KOPT-K1 (cell line): ENCODE measurements around the gene MAPKAP1.

Experiments used
- H3K27ac ChIP-seq: fragments of 200-600 bp; sonication (generic); 2 replicates; pipeline ENCODE4 v1.5.1; 2016; ENCODE audit warnings: antibody characterized with exemption, mild to moderate bottlenecking, low read depth, low read length; ENCODE audit not compliant: poor library complexity, severe bottlenecking
- H3K36me3 ChIP-seq: fragments of 200-600 bp; sonication (generic); 2 replicates; pipeline ENCODE4 v1.5.1; 2017; ENCODE audit warnings: antibody characterized with exemption, mild to moderate bottlenecking, low read length, moderate library complexity; ENCODE audit not compliant: insufficient read depth
- H3K9me3 ChIP-seq: fragments of 200-600 bp; sonication (generic); 2 replicates; pipeline ENCODE4 v1.5.1; 2017; ENCODE audit warnings: antibody characterized with exemption, low read length, mild to moderate bottlenecking; ENCODE audit not compliant: insufficient read depth, poor library complexity, severe bottlenecking

MAPKAP1 gene

DNA sequence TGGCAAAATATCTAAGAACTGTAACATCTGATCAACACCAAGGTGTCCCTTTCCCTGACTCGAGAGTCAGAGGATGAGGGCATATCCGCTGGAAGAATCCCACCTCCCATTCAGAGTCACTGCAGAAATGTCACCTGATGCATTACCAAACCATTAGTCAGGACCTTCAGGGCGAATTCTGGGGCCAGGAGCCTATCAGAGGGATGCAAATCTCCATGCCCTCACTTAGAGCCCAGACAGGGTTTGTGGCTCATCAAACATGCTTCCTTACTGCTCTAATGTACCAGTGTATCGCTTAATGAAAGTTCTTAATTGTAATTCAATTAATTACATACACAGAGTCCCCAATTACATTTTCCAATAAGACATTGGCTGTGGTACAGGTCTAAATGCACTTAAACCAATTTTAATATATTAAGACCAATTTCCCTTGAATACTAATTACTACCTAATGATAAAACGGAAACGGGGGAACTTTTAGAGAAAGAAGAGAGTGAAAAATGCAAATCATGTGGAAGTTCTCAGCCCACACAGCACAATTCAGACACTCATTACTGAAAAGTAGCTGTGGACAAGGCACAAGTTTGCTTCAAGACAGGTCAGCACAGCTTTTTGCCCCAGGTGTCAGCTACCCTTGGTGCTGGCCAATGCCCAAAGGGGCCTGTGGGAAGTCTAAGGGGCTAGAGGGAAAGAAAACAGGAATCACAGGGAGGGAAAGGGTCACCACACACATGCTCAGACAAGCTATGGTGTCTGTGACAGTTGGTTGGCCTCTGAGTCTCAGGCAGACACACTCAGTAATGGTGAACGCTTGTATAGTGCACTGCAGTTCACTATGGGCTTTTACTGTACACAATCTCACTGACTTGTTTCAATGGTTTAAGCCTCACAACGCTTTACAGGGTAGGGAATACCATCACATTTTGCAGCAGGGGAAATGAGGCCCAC, 211.6 kb downstream of the MAPKAP1 start:
- Histone ChIP-seq H3K36me3 (no peaks in the 10 kb centered on the region), H3K27ac (no peak overlapping the region), H3K9me3 (no peaks in the 10 kb centered on the region)

GRCh38 chr9:125494653-125494915, 212.4 kb downstream of the MAPKAP1 start:
- Histone ChIP-seq H3K9me3 (no peaks in the 10 kb centered on the region), H3K36me3 (no peaks in the 10 kb centered on the region), H3K27ac (no peak overlapping the region)

DNA sequence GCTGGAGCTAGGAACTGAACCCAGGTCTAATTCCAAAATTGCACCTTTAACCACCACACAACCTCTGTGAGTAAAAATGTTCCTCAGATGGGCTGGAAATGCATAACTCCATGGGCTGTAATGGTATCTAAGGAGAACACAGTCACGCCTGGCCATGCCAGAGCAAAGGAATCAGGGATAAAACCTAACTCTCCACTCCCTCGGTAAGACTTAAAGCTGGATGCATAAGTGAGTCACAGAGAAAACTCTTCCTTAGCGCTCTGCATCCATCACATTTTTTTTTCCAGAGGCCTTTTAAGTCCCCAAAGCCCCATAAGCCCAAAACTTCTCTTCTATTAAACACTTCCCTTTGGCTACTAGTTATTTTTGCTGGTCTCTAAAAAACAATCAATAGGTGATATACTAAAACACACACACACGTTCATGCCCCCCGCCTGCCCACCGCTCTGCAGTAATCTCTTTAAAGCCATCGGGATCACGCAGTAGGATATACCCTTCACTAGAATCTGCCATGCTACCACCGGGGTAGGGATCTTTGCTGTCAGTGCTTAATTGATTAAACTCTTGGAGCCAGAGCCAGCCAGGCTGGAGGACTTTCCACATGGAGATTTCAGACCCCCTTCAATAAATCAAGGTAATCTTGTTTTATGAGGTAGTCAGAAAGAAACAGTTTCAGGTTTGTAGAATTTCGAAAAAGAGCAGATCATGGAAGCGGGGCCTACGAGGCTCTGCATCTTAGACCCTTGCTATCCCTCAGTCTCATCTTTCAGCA, 212.9 kb downstream of the MAPKAP1 start:
- H3K36me3 ChIP-seq, result no peaks in the 10 kb centered on the region
- no peaks in the 10 kb centered on the region for H3K9me3 ChIP-seq
- no peak overlapping the region for H3K27ac ChIP-seq

- Histone ChIP-seq H3K9me3 (no peaks in the 10 kb centered on the region), H3K36me3 (no peaks in the 10 kb centered on the region), H3K27ac (no peak overlapping the region)
These were observed 213.6 kb downstream of the MAPKAP1 start for GRCh38 chr9:125493384-125493783.

DNA sequence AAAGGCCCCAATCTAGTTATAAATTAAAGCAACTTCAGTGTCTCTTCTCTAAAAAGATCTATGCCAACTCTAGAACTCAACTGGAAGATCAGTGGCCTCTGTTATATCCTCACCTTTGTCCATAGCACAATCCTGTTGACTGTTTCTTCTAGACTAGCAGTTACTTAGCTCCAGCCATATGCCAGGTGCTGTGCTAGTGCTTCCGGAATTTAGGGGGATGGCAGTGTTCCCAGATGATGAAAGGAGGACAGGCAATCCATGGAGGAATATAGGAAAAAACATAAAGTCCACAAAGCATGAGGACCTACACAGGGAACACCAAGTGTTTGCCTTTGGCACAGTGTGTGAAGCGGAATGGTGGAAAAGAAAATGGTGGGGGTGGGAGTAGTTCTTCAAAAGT, 214.3 kb downstream of the MAPKAP1 start:
- no peaks in the 10 kb centered on the region for H3K36me3 ChIP-seq
- H3K27ac ChIP-seq, result no peak overlapping the region
- no peaks in the 10 kb centered on the region for H3K9me3 ChIP-seq

DNA sequence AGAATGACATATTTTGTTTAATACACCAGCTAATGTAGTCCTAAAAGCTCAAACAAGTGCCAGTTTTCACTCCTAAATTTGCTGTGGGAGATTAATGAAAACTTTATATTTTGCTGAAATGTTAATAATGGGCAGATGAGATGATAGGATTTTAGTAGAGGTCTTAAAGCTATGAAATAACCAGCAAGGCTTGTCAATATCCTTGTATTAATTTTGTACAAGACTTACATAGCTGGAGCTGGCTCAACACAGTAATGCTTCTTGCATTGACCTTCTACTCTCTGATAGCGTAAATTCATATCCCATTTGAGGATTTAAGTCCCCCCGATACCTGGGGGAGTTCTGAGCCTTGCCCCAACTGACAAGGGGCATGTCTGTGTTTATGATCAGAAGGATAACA, 219.2 kb downstream of the MAPKAP1 start:
- H3K36me3 ChIP-seq, result 0 out of 2 replicates have a peak, but pooled peaks cover 7% of the 10 kb centered on the region
- no peak overlapping the region for H3K27ac ChIP-seq
- no peaks in the 10 kb centered on the region for H3K9me3 ChIP-seq

DNA sequence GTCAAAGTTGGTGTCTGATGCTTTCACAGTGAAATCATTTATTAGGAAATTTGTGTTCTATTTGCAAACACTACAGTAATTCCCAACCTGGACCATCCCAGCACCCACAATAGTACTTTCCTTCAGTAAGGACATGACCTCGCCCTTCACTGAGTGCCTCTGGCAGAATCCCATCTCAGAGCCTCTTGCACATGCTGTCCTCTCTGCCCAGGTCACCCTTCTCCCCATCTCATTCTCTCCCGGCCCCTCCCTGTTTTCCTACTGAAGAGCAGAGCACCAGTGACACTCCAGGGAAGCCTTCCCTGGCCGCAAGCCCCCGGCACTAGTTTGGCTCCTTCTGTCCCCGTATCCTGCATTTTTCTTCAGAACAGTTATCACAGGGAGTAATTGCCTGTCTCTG, 220.4 kb downstream of the MAPKAP1 start:
- no peak overlapping the region for H3K27ac ChIP-seq
- H3K9me3 ChIP-seq, result no peaks in the 10 kb centered on the region
- 0 out of 2 replicates have a peak, but pooled peaks cover 7% of the 10 kb centered on the region for H3K36me3 ChIP-seq

DNA sequence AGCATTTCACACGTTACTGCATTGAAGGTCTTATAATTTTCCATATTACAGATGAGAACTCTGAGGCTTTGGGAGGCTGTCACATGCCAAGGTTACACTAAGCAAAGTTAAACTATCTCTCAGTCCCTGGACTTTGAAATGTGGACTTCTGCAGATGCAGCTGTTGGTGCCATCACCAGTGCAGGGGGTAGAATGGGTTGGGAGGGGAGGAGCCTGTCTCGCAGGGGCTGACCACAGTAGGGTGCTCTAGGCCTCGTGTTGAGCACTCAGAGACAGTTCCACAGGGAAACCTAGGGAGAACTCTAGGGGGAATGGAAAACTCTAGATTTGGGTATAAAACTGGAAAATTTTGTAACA, 220.9 kb downstream of the MAPKAP1 start:
- peaks cover 7% of the 10 kb centered on the region; the same call in 1 of the 2 replicates for H3K36me3 ChIP-seq
- no peaks in the 10 kb centered on the region for H3K9me3 ChIP-seq
- H3K27ac ChIP-seq, result no peak overlapping the region

- Histone ChIP-seq H3K36me3 (peaks cover 7% of the 10 kb centered on the region; the same call in 1 of the 2 replicates), H3K27ac (no peak overlapping the region), H3K9me3 (no peaks in the 10 kb centered on the region)
These were observed 221.4 kb downstream of the MAPKAP1 start for GRCh38 chr9:125485471-125486151.

DNA sequence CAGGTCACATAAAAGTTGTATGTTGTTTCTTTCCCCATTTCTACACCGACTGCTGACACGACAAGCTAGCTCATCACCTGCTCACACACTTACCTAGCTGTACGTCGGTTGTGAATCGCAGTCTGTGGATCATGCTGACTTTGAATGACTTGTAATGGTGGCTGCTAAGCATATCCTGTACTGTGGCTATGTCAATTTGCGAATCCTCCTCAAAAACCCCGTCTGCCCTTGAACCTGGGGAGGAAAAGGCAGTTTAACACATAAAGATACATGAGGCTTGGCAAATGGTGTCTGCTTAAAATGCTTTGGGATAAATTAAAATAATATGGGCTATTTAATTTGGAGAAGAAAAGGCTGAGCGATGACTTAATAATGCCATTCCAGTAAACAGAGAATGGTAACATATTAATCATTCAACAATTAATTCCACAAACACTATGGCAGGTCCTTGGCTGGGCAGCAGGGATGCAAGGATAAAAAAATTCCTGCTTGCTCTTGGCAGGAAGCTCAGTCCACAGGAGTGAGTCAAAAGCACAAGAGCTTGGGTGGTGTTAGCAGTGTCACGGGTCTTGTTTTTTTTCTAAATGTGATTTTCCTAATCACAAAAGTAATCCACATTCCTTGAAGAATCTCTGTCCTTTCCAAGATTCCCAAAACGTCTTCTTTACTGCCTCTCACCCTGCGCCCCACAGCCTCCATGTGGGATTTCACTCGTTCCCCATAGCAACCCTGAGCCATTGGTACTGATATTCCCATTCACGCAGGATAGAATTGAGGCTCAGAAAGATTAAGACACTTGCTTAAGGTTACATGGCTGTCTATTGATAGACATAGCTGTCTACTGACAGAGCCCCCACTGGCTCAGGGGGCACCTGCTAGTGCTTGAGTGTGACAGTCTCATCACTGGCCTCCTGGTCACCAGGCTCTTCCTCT, 222.4 kb downstream of the MAPKAP1 start:
- Histone ChIP-seq H3K36me3 (peaks cover 7% of the 10 kb centered on the region; the same call in 1 of the 2 replicates), H3K9me3 (no peaks in the 10 kb centered on the region), H3K27ac (no peak overlapping the region)

DNA sequence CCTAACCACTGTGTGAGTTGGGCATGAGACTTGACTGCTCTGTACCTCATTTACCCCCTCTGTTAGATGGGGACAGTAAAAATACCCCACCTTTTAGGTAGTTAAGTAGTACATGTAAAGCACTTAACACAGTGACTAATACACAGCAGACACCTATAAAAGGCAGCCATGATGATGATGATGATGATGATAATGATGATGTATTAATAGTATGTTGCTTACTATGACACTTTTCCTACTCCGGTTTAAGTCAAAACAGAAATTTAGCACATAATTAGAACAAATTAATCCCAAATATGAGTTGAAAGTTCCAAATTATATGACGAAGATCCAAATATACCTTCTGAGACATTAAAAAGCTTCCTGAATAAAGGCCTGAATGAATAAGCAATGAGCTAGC, 223.3 kb downstream of the MAPKAP1 start:
- no peak overlapping the region for H3K27ac ChIP-seq
- peaks cover 9% of the 10 kb centered on the region; the same call in 1 of the 2 replicates for H3K36me3 ChIP-seq
- no peaks in the 10 kb centered on the region for H3K9me3 ChIP-seq

DNA sequence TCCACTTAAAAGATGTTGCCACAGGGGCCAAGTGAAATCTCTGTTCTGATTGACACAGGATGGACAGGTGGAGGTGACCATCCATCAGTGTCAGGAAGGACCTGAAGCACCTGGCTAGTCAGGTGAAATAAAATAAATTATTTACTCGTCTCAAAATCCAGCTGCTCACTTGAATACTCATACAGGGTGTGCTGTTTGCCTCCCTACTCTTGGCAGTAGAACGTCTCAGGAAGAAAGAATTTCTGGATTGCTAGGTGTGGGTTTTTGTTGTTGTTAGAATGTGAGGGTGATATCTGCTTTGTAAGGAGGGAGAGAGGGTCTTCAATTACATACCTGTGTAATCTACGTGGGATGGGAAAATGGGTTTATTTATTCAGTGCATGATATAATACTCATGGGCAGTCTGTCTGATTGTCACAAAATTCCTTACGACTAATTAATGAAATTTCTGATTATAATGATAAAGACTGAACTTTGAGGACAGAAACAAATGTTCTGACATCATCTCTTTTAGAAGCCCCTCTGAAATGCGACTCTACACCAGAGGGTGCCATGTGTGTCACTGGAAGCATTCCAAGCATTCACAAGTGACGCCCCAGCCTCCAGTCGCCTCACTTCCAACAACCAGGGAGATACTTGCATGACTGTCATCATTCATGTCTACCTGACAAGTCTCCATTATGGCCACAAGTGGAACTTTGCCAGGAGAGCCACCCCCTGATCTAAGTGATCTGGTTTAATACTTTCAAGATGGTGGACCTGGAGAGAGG, 227.0 kb downstream of the MAPKAP1 start:
- Histone ChIP-seq H3K27ac (no peak overlapping the region), H3K9me3 (no peaks in the 10 kb centered on the region), H3K36me3 (peaks cover 29% of the 10 kb centered on the region)

DNA sequence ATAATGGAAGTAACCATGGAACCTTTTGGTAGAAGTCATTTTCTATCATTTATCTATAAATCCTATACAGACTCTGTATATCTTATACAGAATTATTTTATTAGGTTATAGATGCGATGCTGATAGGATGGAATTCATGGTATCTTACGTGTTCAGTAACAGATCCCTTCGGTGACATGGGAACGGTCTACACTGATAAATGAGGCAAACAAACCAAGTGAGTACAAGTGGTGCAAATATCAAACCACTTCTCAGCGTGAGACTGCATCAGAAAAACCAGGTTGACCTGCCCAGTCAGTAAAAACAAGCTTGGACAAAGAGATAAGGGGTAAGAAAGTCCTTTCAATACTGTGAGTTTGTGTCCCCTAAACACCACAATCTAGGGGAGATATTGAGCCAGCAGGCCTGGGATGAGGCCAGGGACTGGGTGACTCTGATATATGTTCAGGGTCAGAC, 229.9 kb downstream of the MAPKAP1 start:
- Histone ChIP-seq H3K9me3 (no peaks in the 10 kb centered on the region), H3K27ac (no peak overlapping the region), H3K36me3 (peaks cover 21% of the 10 kb centered on the region)

GRCh38 chr9:125476645-125477044, 230.4 kb downstream of the MAPKAP1 start:
- H3K27ac ChIP-seq, result no peak overlapping the region
- no peaks in the 10 kb centered on the region for H3K9me3 ChIP-seq
- peaks cover 21% of the 10 kb centered on the region for H3K36me3 ChIP-seq
